Heart left ventricle (tissue), 16 donors: Measurements from ENCODE around the gene ADAM15. TPM values are rescaled to one million over a fixed set of nuclear protein-coding genes. Genes with fewer than 3 reads are reported as not detected.
A peak's percentile ranks its signal among the peaks of the same experiment; 100 is the strongest.

Source experiments
- ATAC-seq, 4 donors: fragments of 200-7000 bp; cut with Tn5 transposase; one replicate each; pipeline ENCODE4 v1.9.1; 2020 to 2022; ENCODE audit warnings: moderate library complexity in 4 of 4, mild to moderate bottlenecking in 3 of 4, moderate number of reproducible peaks in 1 of 4
- DNase-seq, 5 donors: peaks; one replicate each; pipeline ENCODE4 v3.0.0-alpha.2; 2020
- H3K27ac ChIP-seq, 12 donors: fragments of 200-600 bp; sonication (generic) in 4 of 12; one replicate each; pipeline versions ENCODE4 v1.5.0 to v1.8.0; 2016 to 2022; ENCODE audit warnings: mild to moderate bottlenecking in 2 of 12
- H3K27me3 ChIP-seq, 9 donors: fragments of 200-600 bp; sonication (generic) in 2 of 9; one replicate each; pipeline versions ENCODE4 v1.5.1 to v1.8.0; 2016 to 2022; ENCODE audit warnings: mild to moderate bottlenecking in 3 of 9
- H3K36me3 ChIP-seq, 9 donors: fragments of 200-600 bp; sonication (generic) in 2 of 9; one replicate each; pipeline versions ENCODE4 v1.5.0 to v1.8.0; 2018 to 2022; ENCODE audit warnings: mild to moderate bottlenecking in 2 of 9
- H3K4me1 ChIP-seq, 12 donors: fragments of 200-600 bp; sonication (generic) in 4 of 12; one replicate each; pipeline versions ENCODE4 v1.5.0 to v1.8.0; 2016 to 2022; ENCODE audit warnings: mild to moderate bottlenecking in 3 of 12
- H3K4me3 ChIP-seq, 12 donors: fragments of 200-600 bp; sonication (generic) in 4 of 12; one replicate each; pipeline versions ENCODE4 v1.5.0 to v1.8.0; 2017 to 2022; ENCODE audit warnings: mild to moderate bottlenecking in 9 of 12, moderate library complexity in 4 of 12
- H3K9me3 ChIP-seq, 12 donors: fragments of 200-600 bp; sonication (generic) in 4 of 12; one replicate each; pipeline versions ENCODE4 v1.5.0 to v1.8.0; 2016 to 2022; ENCODE audit warnings: mild to moderate bottlenecking in 1 of 12
- POLR2A ChIP-seq, 2 donors: fragments of 450-650 bp; IDR thresholded peaks; one replicate each; pipeline ENCODE4 v1.6.1; 2017; ENCODE audit warnings: antibody characterized with exemption in 2 of 2, mild to moderate bottlenecking in 2 of 2, moderate library complexity in 2 of 2
- WGBS, 4 donors: extraction: QIAGEN DNeasy Blood & Tissue Kit in 2 of 4; methylation state at CpG; one replicate each; pipeline versions ENCODE4 v1.1.5 to v1.1.7; 2013 to 2018; 5-methylcytosine and 5-hydroxymethylcytosine counted together
- intact Hi-C, 10 donors: fragments of 100-400 bp; cut with DNase I; formaldehyde crosslinking; loops; one replicate each; pipeline versions ENCODE4 v1.11.1 to v1.14.2; 2022
- polyA plus RNA-seq, 2 donors: library from polyadenylated mRNA; stranded (reverse); fragments of 200-250 nt; gene quantifications; one replicate each; pipeline ENCODE4 v1.2.3, GENCODE V29; 2013
- total RNA-seq, 9 donors: library from RNA; depleted of rRNA in 2 of 9; stranded (reverse); fragments of >200 nt in 2 of 9; fragmentation: NEBNext Ultra II Directional in 3 of 9; extraction: Animal tissue kit (Norgen Biotek cat#: 25700) in 3 of 9; gene quantifications; one replicate each; pipeline versions ENCODE4 v1.1.0 to v1.2.4, GENCODE V29; 2016 to 2023
- TF ChIP-seq, protein P1 (sequence below), 12 donors: fragments of 200-600 bp; sonication (generic) in 4 of 12; IDR thresholded peaks; one replicate each; pipeline versions ENCODE4 v1.5.0 to v1.8.0; 2018 to 2022; ENCODE audit warnings: antibody characterized with exemption in 12 of 12, mild to moderate bottlenecking in 5 of 12
- donor health status: ischemic (EF 13 %, LVEDD 7.1; RV severe dilation, severe dysfunction).
- donor health status: healthy with polysubstance abuse.
- donor health status: DM: no; HTN: yes; CAD: no.
- donor health status: DM: no; HTN: no; CAD: no.
- donor health status: ischemic (EF 25% LVEDD 6.9; RV normal size, moderate dysfunction).
- donor health status: ischemic (EF 25% LVEDD 5.7; RV mildly dilated, moderate dysfunction).
- donor health status: healthy.
- donor health status: DM: yes; HTN: yes; CAD: no.
- donor health status: ischemic (EF 35%, LVEDD 5.7; RV mildly dilated, moderate dysfunction).
- donor health status: nonischemic (EF 11% LVEDD 7.7; RV severe dilation, severe dysfunction).
- donor health status: DM: yes; HTN: yes; CAD: no.
- donor health status: PGD.
- donor health status: ischemic (EF 29% LVEDD 5.4; RV normal size, mild dysfunction).
- donor health status: nonischemic (EF 23%, LVEDD 6.1; RV moderate dilation, normal function).

ADAM15 gene
- total and polyA plus RNA-seq, 11 donors = 55.8 to 199 (median 84.2) TPM

DNA sequence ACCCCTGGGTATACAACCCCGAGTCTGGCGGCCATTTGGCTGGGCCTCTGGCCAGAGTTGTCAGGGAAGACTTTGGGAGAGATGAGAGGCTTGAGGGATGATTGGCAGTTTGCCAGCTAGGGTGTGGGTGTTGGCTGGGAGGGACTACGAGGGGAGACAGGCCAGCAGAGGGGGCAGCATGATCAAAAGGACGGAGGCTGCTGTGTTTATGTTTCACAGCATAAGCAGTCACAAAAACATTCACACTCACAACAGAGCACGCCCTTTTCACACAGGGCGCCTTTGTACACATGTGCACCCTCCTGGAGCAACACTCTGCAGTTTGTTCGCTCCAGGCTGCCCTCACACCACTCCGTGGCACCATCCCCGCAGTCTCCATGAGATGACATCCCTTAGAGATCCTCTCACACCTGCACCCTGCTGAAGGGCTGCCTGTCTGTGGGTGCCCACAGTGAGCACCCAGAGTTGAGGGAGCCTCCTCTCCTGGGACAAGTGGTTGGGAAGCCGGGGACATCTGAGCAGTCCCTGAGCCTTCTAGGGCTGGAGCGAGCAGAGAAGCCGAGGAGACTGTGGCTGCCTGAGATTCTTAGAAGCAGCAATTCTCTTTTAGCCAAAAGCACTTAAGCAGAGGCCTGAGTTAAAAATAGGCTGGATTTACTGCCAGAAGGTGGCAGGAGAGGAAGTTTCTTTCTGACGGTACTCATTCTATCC is 43.0 kb downstream of the ADAM15 start:
- intact Hi-C loops = loop anchor here (1.0 to 5.0 kb wide), 5 partner anchors 33 to 75 kb away; partner anchors contain the start of gene EFNA1 (in 10 of the 10)
- peak overlapping the region in 7 of 12 donors; percentile 2 to 72 (median 36) for H3K27ac ChIP-seq
- DNase-seq = peak in 2 of 5 donors; percentile 65 to 73

DNA sequence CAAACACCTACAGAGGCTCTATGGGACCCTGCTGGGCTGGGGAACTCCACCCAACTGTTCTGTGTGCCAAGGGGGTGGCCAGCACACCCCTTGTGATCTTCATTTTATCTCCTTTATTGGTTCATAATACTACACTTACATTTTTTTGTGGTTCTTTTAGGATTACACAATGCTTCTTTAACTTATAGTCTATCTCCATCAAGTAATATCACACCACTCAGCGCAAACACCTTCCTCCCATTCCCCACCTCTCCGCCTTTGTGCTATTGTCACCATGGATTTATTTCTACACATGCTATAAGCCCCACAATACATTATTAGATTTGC is 43.5 kb downstream of the ADAM15 start:
- no peak for TF ChIP-seq POLR2A (IDR thresholded peaks at IDR 0.05)
- TF ChIP-seq, protein P1, sequence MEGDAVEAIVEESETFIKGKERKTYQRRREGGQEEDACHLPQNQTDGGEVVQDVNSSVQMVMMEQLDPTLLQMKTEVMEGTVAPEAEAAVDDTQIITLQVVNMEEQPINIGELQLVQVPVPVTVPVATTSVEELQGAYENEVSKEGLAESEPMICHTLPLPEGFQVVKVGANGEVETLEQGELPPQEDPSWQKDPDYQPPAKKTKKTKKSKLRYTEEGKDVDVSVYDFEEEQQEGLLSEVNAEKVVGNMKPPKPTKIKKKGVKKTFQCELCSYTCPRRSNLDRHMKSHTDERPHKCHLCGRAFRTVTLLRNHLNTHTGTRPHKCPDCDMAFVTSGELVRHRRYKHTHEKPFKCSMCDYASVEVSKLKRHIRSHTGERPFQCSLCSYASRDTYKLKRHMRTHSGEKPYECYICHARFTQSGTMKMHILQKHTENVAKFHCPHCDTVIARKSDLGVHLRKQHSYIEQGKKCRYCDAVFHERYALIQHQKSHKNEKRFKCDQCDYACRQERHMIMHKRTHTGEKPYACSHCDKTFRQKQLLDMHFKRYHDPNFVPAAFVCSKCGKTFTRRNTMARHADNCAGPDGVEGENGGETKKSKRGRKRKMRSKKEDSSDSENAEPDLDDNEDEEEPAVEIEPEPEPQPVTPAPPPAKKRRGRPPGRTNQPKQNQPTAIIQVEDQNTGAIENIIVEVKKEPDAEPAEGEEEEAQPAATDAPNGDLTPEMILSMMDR (IDR thresholded peaks at IDR 0.05) = peak in 2 of 12 donors; percentile 19 to 52
- 79 to 91% (median 86%) methylated on average over 2 of the region's 2 CpGs for WGBS, 4 donors
- Histone ChIP-seq H3K4me1 (peaks cover 7 to 26% (median 17%) of the 10 kb centered on the region in 12 donors), H3K27ac (peak overlapping the region in 5 of 12 donors; percentile 2 to 72 (median 59)), H3K27me3 (peaks cover 0 to 5% (median 0%) of the 10 kb centered on the region in 9 donors), H3K36me3 (no peaks in the 10 kb centered on the region), H3K4me3 (no peak overlapping the region), H3K9me3 (no peaks in the 10 kb centered on the region)
- ATAC-seq = no peak
- DNase-seq = no peak
- intact Hi-C loops = loop anchor here (1.0 to 5.0 kb wide), 4 partner anchors 32 to 74 kb away; partner anchors contain the start of gene EFNA1 (in 10 of the 10)

More for the DNA sequence above, 43.0 kb downstream of the ADAM15 start:
- ATAC-seq = peak; percentile 21 to 68 (median 56)
- no peak for TF ChIP-seq POLR2A (IDR thresholded peaks at IDR 0.05)
- TF ChIP-seq, protein P1 (IDR thresholded peaks at IDR 0.05) = peak in 10 of 12 donors; percentile 6 to 63 (median 36)
- Histone ChIP-seq H3K9me3 (no peaks in the 10 kb centered on the region), H3K4me3 (peak overlapping the region in 1 of 12 donors; percentile 18), H3K36me3 (no peaks in the 10 kb centered on the region), H3K4me1 (peaks cover 7 to 26% (median 17%) of the 10 kb centered on the region in 12 donors), H3K27me3 (peaks cover 0 to 5% (median 0%) of the 10 kb centered on the region in 9 donors)
- 6 to 10% (median 7%) methylated on average over 13 of the region's 13 CpGs for WGBS, 4 donors

DNA sequence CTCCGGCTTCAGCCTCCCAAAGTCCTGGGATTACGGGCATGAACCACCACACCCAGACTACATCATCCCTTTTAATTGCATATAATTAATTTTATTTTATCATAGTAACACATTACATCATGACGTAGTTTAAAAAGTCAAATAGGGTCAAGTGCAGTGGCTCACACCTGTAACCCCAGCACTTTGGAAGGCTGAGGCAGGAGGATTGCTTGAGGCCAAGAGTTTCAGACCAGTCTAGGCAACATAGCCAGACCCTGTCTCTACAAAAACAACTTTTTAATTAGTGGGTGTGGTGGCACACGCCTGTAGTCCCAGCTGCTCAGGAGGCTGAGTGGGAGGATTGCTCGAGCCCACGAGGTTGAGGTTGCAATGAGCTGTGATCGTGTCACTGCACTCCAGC is 48.2 kb downstream of the ADAM15 start:
- Histone ChIP-seq H3K4me1 (peaks cover 2 to 18% (median 5%) of the 10 kb centered on the region in 12 donors), H3K27me3 (peaks cover 0 to 5% (median 0%) of the 10 kb centered on the region in 9 donors), H3K4me3 (no peak overlapping the region), H3K9me3 (no peaks in the 10 kb centered on the region), H3K27ac (no peak overlapping the region), H3K36me3 (no peaks in the 10 kb centered on the region)
- no peak for DNase-seq
- 86 to 88% (median 87%) methylated on average over 7 of the region's 7 CpGs for whole genome bisulfite sequencing, 4 donors
- ATAC-seq = no peak
- TF ChIP-seq, protein P1 (IDR thresholded peaks at IDR 0.05) = no peak
- no peak for TF ChIP-seq POLR2A (IDR thresholded peaks at IDR 0.05)
- intact Hi-C loops = no loop called here

DNA sequence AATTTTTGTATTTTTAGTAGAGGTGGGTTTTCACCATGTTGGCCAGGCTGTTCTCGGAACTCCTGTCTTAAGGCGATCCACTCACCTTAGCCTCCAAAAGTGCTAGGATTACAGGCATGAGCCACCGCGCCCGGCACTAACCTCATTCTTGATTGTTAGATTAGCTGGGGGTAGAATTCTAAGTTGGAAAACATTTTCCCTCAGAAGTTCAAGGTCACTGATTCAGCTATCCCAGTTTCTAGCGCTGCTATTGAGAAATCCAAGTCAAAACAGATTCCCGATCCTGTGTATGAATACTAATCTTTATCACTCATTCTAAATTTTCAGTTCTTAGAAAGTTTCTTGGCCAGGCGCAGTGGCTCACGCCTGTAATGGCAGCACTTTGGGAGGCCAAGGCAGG is 52.2 kb downstream of the ADAM15 start:
- Histone ChIP-seq H3K27me3 (no peaks in the 10 kb centered on the region), H3K4me3 (no peak overlapping the region), H3K36me3 (no peaks in the 10 kb centered on the region), H3K9me3 (no peaks in the 10 kb centered on the region), H3K27ac (no peak overlapping the region), H3K4me1 (peaks cover 0 to 21% (median 10%) of the 10 kb centered on the region in 12 donors)
- ATAC-seq (no peak), DNase-seq (no peak)
- intact Hi-C loops = no loop called here
- WGBS, 4 donors = 75 to 93% (median 89%) methylated on average over 9 of the region's 9 CpGs
- TF ChIP-seq, protein P1 (IDR thresholded peaks at IDR 0.05) = no peak
- TF ChIP-seq POLR2A (IDR thresholded peaks at IDR 0.05) = no peak
